Measurements from ENCODE around the gene BEST4. TPM values are rescaled to one million over a fixed set of nuclear protein-coding genes. Genes with fewer than 3 reads are reported as not detected.

Gene BEST4
- total and polyA plus RNA-seq, 2 of the 8 experiments (the other 6 are each of a cell fraction or from before 2014, with no cell fraction given): 0.76 to 1.4 TPM

GRCh38 chr1:44812822-44813543 is 25.0 kb upstream of the BEST4 start (continued):
- TF ChIP-seq KDM4A (IDR thresholded peaks at IDR 0.05; ENCODE audit: low read depth, low read length, severe bottlenecking): peak; percentile 76
